HG02938 (cell line): ENCODE measurements around the gene MINPP1.
"Not testable (repeated sequence)": the region's sequence is repeated elsewhere in the genome, so short reads cannot be mapped to it uniquely, and the experiment has no call there.

Source experiments
- ATAC-seq: cut with Tn5 transposase; IDR thresholded peaks from one replicate; pipeline ENCODE4 v1.9.1; 2021; ENCODE audit warnings: mild to moderate bottlenecking, moderate library complexity; ENCODE audit not compliant: unreplicated experiment

The MINPP1 gene, protein sequence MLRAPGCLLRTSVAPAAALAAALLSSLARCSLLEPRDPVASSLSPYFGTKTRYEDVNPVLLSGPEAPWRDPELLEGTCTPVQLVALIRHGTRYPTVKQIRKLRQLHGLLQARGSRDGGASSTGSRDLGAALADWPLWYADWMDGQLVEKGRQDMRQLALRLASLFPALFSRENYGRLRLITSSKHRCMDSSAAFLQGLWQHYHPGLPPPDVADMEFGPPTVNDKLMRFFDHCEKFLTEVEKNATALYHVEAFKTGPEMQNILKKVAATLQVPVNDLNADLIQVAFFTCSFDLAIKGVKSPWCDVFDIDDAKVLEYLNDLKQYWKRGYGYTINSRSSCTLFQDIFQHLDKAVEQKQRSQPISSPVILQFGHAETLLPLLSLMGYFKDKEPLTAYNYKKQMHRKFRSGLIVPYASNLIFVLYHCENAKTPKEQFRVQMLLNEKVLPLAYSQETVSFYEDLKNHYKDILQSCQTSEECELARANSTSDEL

DNA sequence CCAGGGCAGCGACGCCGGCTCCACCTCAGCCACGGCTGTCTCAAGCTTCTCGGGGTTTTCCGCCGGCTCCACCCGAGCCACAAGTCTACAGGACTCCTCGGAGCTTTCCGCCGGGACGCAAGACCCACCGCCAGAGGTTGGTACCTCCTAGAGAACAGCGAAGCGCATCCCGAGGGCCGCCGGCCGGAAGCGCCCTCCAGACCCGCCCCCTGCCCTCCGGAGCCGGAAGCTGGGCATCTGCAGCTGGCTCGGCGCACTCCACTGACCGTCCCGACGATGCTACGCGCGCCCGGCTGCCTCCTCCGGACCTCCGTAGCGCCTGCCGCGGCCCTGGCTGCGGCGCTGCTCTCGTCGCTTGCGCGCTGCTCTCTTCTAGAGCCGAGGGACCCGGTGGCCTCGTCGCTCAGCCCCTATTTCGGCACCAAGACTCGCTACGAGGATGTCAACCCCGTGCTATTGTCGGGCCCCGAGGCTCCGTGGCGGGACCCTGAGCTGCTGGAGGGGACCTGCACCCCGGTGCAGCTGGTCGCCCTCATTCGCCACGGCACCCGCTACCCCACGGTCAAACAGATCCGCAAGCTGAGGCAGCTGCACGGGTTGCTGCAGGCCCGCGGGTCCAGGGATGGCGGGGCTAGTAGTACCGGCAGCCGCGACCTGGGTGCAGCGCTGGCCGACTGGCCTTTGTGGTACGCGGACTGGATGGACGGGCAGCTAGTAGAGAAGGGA, at the start of gene MINPP1:
MINPP1 (plus strand) TSS at position 254 of the 726 bp plus-strand sequence; CDS start at position 277, 23 bp downstream.
- peak; percentile 82 for ATAC-seq

DNA sequence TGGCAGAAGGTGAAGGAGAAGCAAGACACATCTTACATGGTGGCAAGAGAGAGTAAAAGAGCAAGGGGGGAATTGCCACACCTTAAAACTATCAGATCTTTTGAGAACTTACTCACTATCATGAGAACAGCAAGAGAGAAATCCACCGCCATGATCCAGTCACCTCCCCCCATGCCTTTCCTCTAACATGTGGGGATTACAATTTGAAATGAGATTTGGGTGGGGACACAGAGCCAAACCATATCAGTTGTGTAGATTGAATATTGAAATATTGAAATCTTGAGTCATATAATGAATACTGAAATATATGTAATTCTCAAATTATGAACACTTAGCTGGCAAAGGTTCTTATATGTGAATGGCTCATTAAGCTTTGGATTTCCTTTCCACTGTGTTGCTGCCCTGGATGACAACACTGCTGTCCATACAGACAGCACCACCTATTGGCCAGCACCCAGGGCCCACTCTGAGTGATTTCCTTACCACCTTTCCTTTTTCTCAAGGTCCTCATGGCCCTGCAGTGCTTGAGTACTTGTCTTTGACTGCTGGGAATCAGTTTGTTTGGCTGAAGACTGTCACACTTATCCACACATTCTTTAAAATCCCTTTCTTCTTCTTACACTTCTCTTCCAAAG, 48.0 kb upstream of the MINPP1 start:
- not testable (repeated sequence) for ATAC-seq

DNA sequence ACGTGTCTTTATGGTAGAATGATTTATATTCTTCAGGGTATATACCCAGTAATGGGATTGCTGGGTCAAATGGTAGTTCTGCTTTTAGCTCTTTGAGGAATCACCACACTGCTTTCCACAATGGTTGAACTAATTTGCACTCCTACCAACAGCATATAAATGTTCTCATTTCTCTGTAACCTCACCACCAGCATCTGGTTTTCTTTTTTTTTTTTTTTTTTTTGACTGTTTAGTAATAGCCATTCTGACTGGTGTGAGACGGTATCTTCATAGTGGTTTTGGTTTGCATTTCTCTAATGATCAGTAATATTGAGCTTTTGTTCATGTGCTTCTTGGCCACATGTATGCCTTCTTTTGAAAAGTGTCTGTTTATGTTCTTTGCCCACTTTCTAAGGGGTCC, 42.9 kb upstream of the MINPP1 start:
- ATAC-seq = not testable (repeated sequence)

DNA sequence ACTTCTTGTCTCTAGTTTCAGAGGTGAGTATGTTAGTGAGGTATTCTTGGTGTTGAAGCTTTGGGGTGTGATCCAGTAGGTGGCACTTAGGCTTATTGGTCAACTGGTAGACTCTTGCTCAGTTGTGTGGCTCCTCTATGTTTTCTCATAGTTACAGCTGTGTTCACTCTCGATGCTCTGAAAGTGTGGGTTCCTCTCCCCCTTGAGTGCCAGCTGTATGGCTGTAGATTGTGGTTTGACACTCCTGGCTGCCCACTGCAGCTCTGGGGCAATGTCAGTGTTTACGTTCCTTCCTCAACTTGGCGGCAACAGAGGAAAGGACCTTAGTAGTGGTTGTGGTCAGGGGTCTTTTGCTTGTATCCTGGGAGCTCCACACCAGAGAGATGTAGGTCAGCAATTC, 37.8 kb upstream of the MINPP1 start:
- not testable (repeated sequence) for ATAC-seq

DNA sequence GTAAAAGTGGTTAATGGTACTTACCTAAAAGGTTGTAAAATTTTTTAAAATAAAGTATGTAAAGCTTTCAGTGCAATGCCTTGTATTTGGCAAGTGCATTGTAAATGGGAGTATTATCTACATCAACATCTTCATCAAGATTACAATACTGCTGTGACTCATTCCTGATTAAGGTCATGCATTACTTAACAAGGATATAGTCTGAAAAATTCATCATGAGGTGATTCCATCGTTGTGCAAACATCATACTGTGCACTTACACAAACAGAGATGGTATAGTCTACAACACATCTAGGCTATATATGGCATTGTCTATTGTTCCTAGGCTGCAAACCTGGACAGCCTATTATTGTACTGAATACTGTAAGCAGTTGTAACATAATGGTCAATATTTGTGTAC, 16.0 kb upstream of the MINPP1 start:
- ATAC-seq = not testable (repeated sequence)

DNA sequence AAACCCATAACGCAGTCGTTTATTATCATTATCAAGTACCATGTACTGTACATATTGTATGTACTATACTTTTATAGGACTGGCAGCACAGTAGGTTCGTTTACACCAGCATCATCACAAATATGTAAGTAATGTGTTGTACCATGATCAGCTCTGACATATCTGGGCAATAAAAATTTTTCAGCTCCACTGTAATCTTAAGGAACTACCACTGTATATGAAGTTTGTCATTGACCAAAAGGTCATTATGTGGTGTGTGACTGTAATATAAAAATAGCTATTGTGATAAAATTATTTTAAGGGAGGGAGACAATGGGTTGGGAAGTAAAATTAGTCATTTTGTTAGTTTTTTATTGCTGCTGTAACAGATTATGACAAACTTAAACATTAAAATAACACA, 14.4 kb upstream of the MINPP1 start:
- ATAC-seq = not testable (repeated sequence)

DNA sequence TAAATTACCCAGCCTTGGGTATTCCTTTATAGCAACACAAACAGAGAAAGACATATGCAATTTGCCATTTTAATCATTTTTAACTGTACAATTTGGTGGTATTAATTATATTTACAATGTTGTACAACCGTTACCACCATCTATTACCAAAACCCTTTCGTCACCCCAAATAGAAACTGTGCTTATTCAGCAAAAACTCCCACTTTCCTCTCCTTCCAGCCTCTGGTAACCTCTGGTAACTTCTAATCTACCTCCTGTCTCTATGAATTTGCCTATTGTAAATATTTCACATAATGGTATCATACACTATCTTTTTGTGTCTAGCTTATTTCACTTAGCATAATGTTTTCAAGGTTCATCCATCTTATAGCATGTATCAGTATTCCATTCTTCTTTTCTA, 12.2 kb upstream of the MINPP1 start:
- not testable (repeated sequence) for ATAC-seq

DNA sequence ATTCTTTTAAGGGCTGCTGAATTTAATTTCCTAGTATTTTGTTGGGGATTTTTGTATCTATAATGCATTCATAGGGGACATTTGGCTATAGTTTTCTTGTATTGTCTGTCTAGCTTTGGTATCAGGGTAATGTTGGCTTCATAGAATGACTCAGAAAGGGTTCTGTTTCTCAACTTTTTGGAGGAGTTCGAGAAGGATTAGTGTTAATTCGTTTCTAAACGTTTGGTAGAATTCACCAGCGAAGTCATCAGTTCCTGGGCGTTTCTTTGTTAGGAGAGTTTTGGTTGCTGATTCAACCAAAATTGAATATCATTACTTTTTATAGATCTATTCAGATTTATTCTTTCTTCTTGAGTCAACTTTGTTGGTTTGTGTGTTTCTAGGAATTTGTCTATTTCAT, 9.2 kb upstream of the MINPP1 start:
- not testable (repeated sequence) for ATAC-seq

DNA sequence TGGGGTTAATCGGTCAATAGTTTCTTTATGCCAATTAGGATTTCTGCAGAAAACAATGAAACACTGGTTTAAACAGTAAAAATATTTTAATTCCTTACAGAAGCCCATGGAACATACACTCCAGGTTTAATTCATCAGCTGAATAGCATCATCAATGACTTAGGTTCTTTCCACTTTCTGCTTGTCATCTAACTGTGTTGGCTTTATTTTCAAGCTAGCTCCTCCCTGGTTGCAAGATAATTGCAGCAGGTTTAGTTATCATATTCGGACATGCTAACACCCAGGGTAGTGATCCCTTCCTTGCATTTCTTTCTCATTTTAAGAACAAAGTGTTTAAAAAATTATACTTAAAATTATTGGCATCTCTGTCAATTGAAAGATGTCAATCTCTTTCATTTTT, 7.3 kb upstream of the MINPP1 start:
- not testable (repeated sequence) for ATAC-seq

DNA sequence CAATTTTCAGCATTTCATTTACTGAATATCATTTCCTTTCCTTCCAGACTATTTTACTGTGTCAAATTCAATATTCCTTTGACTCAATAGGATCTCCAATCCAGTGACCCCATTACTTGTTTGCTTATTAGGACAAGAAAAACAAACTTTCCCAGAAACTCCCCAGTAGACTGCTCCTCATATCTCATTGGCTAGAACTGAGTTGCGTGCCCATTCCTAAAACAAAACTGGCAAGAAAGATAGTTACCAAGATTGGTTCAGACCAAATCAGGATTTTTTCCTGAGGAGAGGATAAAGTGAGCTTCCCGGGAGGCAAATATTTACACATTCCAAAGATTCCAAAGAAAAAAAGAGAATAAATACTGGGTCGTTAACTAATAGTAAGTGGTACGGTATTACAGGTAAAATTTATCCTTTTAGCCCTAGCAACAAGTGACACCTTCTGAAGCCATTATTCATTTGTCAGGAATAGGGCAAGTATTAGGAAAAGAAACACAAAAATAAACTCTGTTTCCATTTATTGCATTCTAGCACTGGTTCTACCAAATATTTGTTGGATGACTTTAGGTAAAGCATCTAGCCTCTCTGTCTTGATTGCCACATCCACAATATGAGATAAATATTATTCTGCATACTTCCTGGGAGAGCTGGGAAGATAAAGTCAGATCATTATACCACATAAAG, 6.4 kb upstream of the MINPP1 start:
- ATAC-seq = not testable (repeated sequence)

DNA sequence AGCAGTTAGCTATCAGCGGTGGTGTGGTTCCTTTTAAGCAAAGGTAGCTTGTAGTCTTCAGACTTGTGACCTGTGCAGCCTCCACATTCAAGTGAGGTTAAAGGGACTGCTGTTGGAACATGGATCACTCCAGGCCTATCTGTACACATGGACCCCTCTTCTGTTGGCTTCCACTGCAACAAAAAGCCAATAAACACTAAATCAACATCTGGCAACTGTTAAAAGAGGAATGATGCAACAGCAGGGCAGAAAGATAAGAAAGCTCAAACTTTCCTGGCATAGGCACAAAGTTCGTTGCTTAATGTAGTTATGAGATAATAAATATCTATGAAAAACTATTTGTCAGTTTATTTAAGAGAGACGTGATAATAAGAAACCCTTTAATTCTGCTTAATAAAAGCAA, 4.0 kb upstream of the MINPP1 start:
- no peak for ATAC-seq

DNA sequence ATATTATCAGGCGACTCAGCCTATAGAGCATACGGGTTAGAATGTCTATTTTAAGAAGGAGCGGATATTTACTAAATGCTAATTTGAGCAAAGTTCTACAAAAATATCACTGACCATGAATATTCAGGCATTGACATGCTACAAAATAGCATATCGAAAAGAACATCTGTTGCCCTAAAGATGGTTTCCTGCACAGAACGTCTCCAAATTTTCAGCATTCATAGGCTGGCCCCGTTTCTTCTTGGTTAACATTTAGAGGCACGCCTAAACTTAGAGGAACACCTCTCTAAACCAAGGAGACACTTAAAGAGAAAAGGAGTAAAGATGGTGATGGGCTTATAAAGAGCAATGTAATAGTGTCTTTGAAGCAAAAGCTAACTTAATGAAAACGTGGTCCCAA, 1.3 kb upstream of the MINPP1 start:
- ATAC-seq = no peak

DNA sequence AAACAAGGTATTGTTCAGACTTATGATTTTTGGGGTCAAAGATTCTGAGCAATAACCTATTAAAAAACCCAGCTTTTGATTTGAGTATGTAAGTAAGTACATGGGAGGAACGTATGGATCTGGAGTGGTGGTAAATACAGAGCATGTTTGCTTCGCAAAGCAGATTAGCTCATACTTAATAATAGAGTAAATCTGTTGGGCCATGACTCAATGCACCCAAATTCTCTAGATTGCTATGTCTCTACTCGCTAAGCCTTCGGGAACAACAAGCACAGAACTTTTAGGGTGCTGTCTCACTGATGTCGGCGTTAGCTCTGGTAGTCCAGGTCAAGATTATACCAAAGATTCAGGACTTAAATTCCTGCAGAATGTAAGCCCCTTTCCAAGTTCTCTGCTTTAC, 807 bp upstream of the MINPP1 start:
- no peak for ATAC-seq

DNA sequence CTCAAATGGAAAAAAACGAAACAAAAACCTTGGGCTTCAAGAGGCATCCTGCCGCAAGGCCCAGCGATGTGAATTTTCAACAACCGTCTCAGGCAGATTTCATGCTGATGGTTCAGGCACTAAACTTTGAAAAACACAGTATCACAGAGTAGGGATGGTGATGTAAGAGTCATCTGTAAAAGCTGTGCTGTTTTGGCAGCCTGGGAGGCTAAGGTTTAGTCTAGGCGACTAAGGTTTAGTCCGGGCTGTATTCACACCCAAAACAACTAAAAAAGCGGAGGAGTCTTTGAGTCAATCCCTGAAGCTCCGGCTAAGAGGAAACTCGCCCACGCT, 420 bp upstream of the MINPP1 start:
- no peak for ATAC-seq

DNA sequence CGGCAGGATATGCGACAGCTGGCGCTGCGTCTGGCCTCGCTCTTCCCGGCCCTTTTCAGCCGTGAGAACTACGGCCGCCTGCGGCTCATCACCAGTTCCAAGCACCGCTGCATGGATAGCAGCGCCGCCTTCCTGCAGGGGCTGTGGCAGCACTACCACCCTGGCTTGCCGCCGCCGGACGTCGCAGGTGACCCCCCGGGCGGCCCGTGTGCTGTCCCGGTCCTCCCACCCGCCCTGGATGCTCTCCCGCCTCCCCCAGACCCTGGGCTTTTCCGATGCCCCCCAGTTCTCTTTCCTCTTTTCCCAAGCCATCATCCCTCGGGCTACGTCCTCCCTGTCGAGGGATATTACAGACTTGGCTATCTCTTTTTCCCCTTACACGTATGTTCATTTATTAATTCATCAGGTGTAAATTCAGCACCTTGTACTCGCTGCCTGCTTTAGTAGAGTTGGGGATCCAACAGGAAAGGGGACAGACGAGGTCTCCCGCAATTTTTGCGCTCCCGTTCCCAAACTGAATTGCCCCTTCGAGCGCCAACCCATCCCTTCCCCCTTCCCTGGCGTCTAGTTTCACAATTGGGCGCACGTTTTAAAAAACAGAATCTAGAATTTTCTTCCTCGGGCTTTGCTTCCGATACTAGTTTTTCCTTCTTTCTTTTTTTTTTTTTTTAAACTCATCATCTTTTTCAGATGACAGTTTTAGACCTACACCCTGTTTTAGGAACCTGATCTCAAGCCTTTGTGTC, 846 bp downstream of the MINPP1 start:
- peak; percentile 56 for ATAC-seq

DNA sequence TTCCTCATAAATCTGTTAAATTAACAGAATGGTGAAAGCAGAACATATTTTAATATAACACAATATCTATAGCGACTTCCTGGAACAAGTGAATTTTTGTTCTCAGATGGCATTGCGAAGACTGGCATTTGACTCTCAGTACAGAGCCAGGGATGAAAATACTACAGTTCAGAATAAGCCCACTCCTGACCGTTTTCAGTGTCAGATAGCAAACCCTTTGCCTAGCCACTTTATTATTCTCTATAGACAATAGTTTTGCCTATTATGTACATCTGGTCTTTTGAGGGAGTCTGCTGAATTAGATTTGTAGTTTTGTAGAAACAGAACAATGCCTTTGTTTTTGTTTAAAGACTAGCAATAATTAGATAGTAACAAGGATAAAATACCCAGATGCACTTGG, 2.3 kb downstream of the MINPP1 start:
- ATAC-seq = no peak

DNA sequence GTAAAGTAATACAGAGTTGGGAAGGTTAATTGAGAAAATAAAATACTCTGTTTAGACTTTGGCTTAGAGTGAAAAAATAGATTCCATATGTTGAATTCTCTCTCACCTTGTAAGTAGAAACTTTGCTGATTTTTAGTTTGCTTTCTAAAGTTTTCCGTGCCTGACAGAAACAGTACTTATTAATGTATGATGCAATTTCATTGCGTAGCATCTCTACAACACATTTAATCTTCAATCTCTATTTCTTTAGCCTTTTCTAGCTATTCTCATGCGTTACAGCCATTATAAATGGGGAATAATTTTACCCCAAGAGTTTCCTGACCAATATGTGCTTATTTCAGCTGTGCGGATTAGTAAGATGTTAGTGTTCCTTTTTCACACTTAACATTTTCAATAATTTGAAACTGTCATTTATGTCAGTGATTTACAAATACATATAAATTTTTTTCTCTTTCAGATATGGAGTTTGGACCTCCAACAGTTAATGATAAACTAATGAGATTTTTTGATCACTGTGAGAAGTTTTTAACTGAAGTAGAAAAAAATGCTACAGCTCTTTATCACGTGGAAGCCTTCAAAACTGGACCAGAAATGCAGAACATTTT, 3.3 kb downstream of the MINPP1 start:
- no peak for ATAC-seq

DNA sequence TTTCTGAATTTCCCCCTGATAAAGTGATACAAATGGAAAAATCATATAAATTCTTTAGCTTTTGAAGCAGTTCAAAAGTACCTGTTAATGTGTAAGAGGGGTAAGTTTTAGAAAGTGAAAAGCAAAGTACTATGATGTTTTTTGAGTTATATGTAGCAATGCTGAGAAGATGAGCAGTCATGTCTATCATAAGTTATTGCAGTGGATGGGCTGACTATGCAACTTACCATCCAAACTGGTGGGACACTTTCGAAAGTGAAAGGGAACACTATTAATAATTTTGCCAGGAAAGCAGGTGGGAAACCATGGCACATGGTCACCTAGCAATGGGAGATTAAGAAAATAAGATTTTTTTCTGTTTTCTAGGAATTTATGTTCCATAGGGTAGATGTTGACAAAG, 4.1 kb downstream of the MINPP1 start:
- no peak for ATAC-seq

DNA sequence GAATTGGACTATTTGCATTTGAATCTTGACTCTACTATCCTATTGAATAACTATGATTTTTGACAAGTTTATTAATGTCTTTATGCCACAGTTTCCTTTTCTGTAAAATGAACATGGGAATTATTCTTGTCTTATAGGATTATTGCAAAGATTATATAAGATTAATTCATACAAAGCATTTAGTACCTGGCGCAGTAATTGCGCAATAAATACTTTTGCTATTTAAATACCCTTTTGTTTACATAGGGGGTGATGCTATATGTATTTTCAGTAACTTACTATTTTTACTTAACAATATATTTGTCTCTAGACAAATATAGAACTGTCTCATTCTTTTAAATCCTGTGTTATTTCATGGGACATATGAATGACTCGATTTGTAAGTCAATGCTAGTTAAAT, 5.3 kb downstream of the MINPP1 start:
- no peak for ATAC-seq

DNA sequence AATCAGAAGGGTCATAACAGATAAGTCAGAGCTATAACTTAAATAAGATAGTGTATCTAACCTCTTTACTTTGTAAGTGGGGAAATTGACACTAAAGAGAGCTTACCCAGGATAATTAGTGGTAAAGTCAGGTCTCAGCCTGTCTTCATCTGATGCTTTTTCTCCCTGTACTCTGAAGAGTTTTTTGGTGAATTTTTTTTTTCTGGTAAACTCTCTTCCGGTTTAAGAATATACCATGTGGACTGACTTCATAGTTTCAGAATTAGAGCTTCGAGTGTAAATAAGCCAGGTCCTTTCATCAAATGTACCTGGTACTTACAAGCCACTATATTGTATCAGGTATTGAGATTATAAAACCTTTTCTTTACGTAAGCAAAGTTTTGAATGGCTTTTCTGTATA, 6.8 kb downstream of the MINPP1 start:
- ATAC-seq = no peak
